Measurements from ENCODE around the gene LRRC3. TPM values are rescaled to one million over a fixed set of nuclear protein-coding genes. Genes with fewer than 3 reads are reported as not detected.

Gene LRRC3
- total and polyA plus RNA-seq, 2 donors from 2014 or later = 0.60 to 1.4 TPM

GRCh38 chr21:44490405-44490804 is 35.1 kb downstream of the LRRC3 start:
- H3K27me3 ChIP-seq (ENCODE audit: control insufficient read depth, insufficient read depth, low read length) = no peaks in the 10 kb centered on the region
- TF ChIP-seq, protein P1, sequence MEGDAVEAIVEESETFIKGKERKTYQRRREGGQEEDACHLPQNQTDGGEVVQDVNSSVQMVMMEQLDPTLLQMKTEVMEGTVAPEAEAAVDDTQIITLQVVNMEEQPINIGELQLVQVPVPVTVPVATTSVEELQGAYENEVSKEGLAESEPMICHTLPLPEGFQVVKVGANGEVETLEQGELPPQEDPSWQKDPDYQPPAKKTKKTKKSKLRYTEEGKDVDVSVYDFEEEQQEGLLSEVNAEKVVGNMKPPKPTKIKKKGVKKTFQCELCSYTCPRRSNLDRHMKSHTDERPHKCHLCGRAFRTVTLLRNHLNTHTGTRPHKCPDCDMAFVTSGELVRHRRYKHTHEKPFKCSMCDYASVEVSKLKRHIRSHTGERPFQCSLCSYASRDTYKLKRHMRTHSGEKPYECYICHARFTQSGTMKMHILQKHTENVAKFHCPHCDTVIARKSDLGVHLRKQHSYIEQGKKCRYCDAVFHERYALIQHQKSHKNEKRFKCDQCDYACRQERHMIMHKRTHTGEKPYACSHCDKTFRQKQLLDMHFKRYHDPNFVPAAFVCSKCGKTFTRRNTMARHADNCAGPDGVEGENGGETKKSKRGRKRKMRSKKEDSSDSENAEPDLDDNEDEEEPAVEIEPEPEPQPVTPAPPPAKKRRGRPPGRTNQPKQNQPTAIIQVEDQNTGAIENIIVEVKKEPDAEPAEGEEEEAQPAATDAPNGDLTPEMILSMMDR (IDR thresholded peaks at IDR 0.05; ENCODE audit: borderline replicate concordance, extremely low read depth, insufficient read depth) = no peak
- H3K27ac ChIP-seq (ENCODE audit: low read depth in 2 of 2, low read length in 2 of 2) = no peak overlapping the region
- no peaks in the 10 kb centered on the region for H3K36me3 ChIP-seq (ENCODE audit: control insufficient read depth in 2 of 3, insufficient read depth in 3 of 3, low read length in 3 of 3)
- no peak overlapping the region for H3K4me3 ChIP-seq (ENCODE audit: low read length in 3 of 3)
- FAIRE-seq = no peak
- no peak overlapping the region for H3K9ac ChIP-seq (ENCODE audit: low read length in 3 of 3)
- intact Hi-C loops (cut with DNase I) = no loop called here
- H3K9me3 ChIP-seq (ENCODE audit: control insufficient read depth in 2 of 3, insufficient read depth in 1 of 3, low read length in 3 of 3) = peaks cover 0 to 14% (median 0%) of the 10 kb centered on the region in 3 donors
- no peaks in the 10 kb centered on the region for H3K4me1 ChIP-seq (ENCODE audit: control insufficient read depth in 2 of 3, insufficient read depth in 2 of 3, low read depth in 1 of 3, low read length in 3 of 3)
- DNase-seq = no peak

DNA sequence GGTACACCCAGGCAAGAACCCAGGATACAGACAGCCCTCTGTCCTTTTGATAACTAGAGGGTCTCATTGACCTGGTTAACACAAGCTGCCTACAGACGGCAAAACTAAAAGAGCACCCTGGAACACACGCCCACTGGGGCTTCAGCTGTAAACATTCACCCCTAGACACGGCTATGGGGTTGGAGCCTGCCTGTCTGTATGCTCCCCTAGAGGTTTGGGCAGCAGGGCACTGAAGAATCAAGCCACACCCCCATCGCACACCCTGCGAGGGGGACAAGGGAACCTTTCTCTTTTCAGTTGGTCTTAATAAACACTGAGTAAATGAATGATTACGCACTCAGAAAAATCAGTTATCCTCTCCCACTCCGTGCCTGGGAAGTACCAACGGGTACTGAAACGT is 35.5 kb downstream of the LRRC3 start:
- Histone ChIP-seq H3K27me3 (ENCODE audit: control insufficient read depth, insufficient read depth, low read length) (no peaks in the 10 kb centered on the region), H3K4me3 (ENCODE audit: low read length in 3 of 3) (no peak overlapping the region), H3K9me3 (ENCODE audit: control insufficient read depth in 2 of 3, insufficient read depth in 1 of 3, low read length in 3 of 3) (peaks cover 0 to 14% (median 0%) of the 10 kb centered on the region in 3 donors), H3K9ac (ENCODE audit: low read length in 3 of 3) (no peak overlapping the region), H3K36me3 (ENCODE audit: control insufficient read depth in 2 of 3, insufficient read depth in 3 of 3, low read length in 3 of 3) (no peaks in the 10 kb centered on the region), H3K4me1 (ENCODE audit: control insufficient read depth in 2 of 3, insufficient read depth in 2 of 3, low read depth in 1 of 3, low read length in 3 of 3) (no peaks in the 10 kb centered on the region), H3K27ac (ENCODE audit: low read depth in 2 of 2, low read length in 2 of 2) (no peak overlapping the region)
- TF ChIP-seq, protein P1 (IDR thresholded peaks at IDR 0.05; ENCODE audit: borderline replicate concordance, extremely low read depth, insufficient read depth) = no peak
- DNase-seq = no peak
- intact Hi-C loops (cut with DNase I) = no loop called here
- FAIRE-seq = no peak

DNA sequence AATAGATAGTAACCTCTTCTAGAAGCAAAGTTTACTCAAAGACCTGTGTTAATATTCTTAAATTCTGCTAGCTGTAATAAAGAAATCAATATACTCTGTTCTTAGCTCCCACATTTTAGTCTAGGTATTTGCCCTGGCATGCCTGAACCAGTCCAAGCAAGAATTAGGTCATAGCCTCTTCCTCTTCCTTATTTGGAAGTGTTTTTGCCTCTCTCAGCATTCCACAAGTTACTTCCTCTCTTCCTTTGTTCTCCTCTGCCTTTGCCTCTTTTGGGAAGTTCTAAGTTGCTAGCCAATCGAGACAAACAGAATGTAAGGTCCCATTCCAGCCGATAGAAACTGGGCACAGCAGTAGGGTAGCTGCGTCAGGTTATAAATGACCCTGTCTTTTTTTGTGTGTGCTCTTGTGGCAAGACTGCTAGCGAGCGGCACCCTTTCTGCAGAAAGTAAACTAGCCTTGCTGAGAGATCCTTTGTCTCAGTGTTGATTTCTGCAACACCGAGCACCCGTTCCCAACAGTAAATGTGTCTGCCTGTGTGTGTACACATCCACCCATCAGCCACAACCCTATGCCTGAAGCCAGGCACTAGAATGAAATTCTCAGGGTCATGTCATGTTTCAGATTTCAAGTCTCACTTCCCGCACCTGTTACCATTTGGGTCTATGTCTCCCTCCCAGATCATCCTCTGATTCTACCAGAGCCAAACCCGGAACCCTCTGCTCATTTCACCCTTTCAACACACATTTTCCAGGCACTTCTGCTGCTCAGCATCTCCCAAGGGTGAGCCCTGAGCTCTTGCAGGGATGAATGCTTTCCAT is 37.5 kb downstream of the LRRC3 start:
- H3K27me3 ChIP-seq (ENCODE audit: control insufficient read depth, insufficient read depth, low read length) = no peaks in the 10 kb centered on the region
- H3K4me3 ChIP-seq (ENCODE audit: low read length in 3 of 3) = no peak overlapping the region
- no peak overlapping the region for H3K27ac ChIP-seq (ENCODE audit: low read depth in 2 of 2, low read length in 2 of 2)
- FAIRE-seq (no peak), DNase-seq (no peak)
- peaks cover 0 to 14% (median 0%) of the 10 kb centered on the region in 3 donors for H3K9me3 ChIP-seq (ENCODE audit: control insufficient read depth in 2 of 3, insufficient read depth in 1 of 3, low read length in 3 of 3)
- no peak overlapping the region for H3K9ac ChIP-seq (ENCODE audit: low read length in 3 of 3)
- intact Hi-C loops (cut with DNase I) = no loop called here
- no peaks in the 10 kb centered on the region for H3K4me1 ChIP-seq (ENCODE audit: control insufficient read depth in 2 of 3, insufficient read depth in 2 of 3, low read depth in 1 of 3, low read length in 3 of 3)
- TF ChIP-seq, protein P1 (IDR thresholded peaks at IDR 0.05; ENCODE audit: borderline replicate concordance, extremely low read depth, insufficient read depth) = no peak
- H3K36me3 ChIP-seq (ENCODE audit: control insufficient read depth in 2 of 3, insufficient read depth in 3 of 3, low read length in 3 of 3) = no peaks in the 10 kb centered on the region
